Stimulated activated effector memory CD8-positive, alpha-beta T cell treated with anti-CD3 and anti-CD28 coated beads, Interleukin-12 subunit alpha, Interleukin-12 subunit beta, amount 100 ng/mL, for 72 hours (primary cell): ENCODE results near the gene CALD1.

Experiments used
- ATAC-seq: fragments of 150-1000 bp; cut with Tn5 transposase; 2 replicates; pipeline ENCODE4 v1.10.0; 2021
- DNase-seq, 2 donors: peaks; one replicate each; pipeline ENCODE4 v3.0.0; 2021 to 2022; ENCODE audit warnings: low spot score in 2 of 2
- H3K27ac Mint-ChIP-seq: one replicate; pipeline ENCODE4 v1.8.0; 2022; ENCODE audit warnings: mild to moderate bottlenecking, mixed read lengths
- H3K36me3 Mint-ChIP-seq: one replicate; pipeline ENCODE4 v1.8.0; 2022; ENCODE audit warnings: mild to moderate bottlenecking, mixed read lengths
- H3K4me1 Mint-ChIP-seq: one replicate; pipeline ENCODE4 v1.8.0; 2022; ENCODE audit warnings: mixed read lengths
- H3K4me3 Mint-ChIP-seq: one replicate; pipeline ENCODE4 v1.8.0; 2022; ENCODE audit warnings: mild to moderate bottlenecking, mixed read lengths
- H3K9me3 Mint-ChIP-seq: one replicate; pipeline ENCODE4 v1.8.0; 2022; ENCODE audit warnings: mixed read lengths

CALD1 gene

DNA sequence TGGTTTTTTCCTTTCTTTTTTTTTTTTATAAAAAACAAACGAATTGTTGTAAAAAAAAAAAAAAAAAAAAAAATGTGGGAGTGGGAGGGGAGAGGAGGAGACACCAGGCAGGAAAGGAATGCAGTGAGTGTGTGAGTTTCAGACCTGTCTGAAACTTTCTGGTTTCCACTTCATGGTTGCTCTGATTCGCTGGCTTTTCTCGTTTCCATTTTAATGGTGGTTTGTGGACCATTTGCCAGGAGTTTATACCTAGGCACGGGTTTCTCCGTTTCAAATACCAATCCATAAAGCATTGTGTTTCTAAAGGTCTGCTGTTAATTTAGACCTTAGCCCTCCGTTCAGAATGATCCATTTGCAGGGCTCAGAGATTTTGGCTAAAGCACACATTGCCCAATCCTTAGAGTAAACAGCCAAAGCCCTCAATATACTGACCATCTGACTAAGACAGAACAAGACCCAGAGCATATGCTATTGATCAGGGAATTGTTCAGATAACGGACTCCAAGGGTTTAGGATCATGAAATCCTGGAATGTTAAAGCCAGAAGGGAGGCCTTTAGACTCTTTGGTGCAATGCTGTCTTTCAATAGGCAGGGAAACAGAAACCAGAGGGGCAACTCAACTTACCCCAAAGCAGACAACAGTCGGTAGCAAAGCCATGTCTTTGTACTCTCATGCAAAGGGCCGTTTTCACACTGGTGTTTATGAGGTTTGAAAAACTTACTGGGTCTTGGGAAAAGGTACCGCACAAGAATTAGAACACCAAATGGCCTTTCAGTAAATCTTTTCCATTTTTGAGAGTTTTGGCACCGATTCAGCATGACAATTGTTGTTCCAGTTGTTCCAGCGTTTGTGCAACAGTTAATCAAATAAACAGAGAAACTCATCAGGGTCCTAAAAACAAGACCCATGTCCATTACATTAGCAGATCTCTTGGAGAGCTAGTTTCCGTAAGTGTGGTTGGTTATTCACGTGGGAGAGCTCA lies 112.6 kb downstream of the CALD1 start:
- H3K4me3 Mint-ChIP-seq = no peak overlapping the region

DNA sequence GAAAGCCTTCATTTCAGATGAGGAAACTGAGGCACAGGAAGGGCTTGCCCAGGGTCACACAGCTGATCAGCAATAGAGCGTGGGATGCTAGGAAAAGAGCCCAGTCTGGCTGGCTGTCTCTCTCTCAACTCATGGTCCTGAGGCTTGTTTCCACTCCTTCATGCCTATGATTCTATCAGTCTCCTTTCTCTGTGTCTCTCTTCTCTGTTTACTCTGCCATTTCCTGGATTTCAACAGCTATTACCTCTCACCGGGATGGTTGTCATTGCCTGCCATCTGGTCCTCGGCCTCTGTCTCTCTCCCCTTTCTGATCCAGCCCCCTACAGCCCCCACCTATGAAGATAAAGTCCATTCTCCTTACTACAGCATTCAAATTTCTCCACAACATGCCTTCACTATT lies 113.5 kb downstream of the CALD1 start:
- Mint-ChIP-seq H3K36me3 (no peaks in the 10 kb centered on the region), H3K4me1 (peaks cover 5% of the 10 kb centered on the region), H3K27ac (no peak overlapping the region), H3K4me3 (no peak overlapping the region), H3K9me3 (peaks cover 9% of the 10 kb centered on the region)
- ATAC-seq (no peak), DNase-seq (no peak)

More for the DNA sequence above, 112.6 kb downstream of the CALD1 start:
- ATAC-seq (no peak), DNase-seq (no peak)
- H3K36me3 Mint-ChIP-seq = no peaks in the 10 kb centered on the region
- peaks cover 9% of the 10 kb centered on the region for H3K9me3 Mint-ChIP-seq
- no peak overlapping the region for H3K27ac Mint-ChIP-seq
- H3K4me1 Mint-ChIP-seq = peaks cover 5% of the 10 kb centered on the region

DNA sequence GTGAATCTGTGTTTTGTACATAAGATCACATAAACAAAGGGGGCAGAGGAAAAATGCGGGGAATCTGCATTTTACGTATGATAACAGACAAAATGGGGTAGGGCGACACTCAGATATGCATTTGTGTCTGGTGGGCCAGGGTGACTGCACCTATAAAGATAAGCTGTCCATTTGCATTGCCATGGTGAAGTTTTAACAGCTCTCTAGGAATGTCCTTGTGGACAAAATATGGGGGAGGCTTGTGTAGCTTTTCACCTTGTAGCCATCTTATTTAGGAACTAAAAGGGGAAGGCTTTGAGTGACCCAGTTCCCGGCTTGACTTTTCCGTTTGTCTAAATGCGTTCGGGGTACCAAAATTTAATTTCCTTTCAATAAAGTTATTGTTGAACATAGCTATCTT lies 114.5 kb downstream of the CALD1 start:
- no peaks in the 10 kb centered on the region for H3K36me3 Mint-ChIP-seq
- no peak for DNase-seq
- H3K9me3 Mint-ChIP-seq = peaks cover 9% of the 10 kb centered on the region
- no peak for ATAC-seq
- H3K4me3 Mint-ChIP-seq = no peak overlapping the region
- no peak overlapping the region for H3K27ac Mint-ChIP-seq
- H3K4me1 Mint-ChIP-seq = peaks cover 5% of the 10 kb centered on the region

DNA sequence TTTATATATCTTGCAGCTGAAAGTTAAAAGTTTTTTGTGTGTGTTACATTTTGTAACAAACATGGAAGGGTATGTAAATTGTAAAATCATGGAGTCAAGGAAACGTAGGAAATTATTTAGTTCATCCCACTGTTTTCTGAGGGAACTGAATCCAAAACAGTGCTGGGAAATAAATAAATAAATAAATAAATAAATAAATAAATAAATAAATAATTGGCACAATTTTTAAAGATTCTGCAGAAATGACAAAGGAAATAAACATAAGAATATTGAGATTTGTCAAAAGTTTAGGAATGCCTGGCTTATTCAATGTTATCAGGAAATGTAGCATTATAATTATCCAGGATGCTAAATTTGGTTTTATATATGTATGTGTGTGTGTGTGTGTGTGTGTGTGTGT lies 115.5 kb downstream of the CALD1 start:
- H3K9me3 Mint-ChIP-seq = peaks cover 9% of the 10 kb centered on the region
- DNase-seq = no peak
- peaks cover 5% of the 10 kb centered on the region for H3K4me1 Mint-ChIP-seq
- H3K36me3 Mint-ChIP-seq = no peaks in the 10 kb centered on the region
- H3K27ac Mint-ChIP-seq = no peak overlapping the region
- no peak for ATAC-seq
- H3K4me3 Mint-ChIP-seq = no peak overlapping the region

DNA sequence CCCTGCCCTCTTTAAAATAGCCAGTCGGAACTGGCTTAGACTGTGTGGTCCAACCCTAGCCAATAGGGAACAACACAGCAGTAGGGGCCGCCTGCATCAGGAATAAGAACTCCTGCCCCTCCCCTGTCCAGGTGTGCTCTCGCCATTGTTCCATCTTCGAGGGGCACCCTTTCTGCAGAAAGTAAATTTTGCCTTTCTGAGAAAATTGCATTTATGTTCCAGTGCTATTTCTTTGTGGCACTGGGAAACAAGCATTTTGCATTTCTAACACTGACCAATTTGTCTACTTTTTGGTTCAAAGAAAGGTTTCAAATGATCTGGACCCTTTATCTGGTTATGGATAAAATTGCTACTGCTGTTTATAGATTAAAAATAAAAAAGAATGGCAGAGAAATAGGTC lies 116.6 kb downstream of the CALD1 start:
- Mint-ChIP-seq H3K4me1 (peaks cover 4% of the 10 kb centered on the region), H3K4me3 (no peak overlapping the region), H3K27ac (no peak overlapping the region), H3K9me3 (peaks cover 9% of the 10 kb centered on the region), H3K36me3 (no peaks in the 10 kb centered on the region)
- DNase-seq = no peak
- no peak for ATAC-seq

DNA sequence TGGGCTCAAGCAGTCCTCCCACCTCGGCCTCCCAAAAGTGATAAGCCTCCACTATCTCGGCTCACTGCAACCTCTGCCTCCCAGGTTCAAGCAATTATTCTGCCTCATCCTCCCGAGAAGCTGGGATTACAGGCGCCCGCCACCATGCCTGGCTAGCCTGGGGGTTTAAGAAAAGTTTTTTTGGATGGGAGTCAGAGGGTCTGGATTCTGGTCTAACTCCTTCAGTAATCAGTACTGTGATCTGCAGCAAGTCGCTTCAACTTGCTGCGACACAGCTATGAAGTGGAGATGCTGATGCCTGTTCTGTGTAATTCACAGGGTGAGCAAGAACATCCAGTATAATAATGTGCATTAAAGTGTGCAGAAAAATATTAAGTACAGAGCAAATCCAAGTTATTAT lies 118.5 kb downstream of the CALD1 start:
- Mint-ChIP-seq H3K36me3 (no peaks in the 10 kb centered on the region), H3K9me3 (peaks cover 9% of the 10 kb centered on the region), H3K27ac (no peak overlapping the region), H3K4me1 (no peaks in the 10 kb centered on the region), H3K4me3 (no peak overlapping the region)
- no peak for DNase-seq
- ATAC-seq = no peak

DNA sequence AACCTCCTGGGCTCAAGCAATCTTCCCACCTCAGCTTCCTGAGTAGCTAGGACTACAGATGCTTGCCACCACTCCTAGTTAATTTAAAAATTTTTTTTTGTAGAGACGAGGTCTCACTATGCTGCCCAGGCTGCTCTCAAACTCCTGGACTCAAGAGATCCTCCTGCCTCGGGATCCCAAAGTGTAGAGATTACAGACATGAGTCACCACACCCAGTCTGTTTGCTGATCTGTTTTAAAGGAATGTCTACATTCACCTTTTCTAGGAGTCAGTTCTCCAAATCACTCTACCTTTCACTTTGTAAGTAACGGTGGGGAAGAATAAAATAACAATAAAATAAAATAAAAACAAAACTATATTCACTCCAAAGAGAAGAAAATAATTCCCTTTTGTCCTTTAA lies 120.3 kb downstream of the CALD1 start:
- Mint-ChIP-seq H3K36me3 (no peaks in the 10 kb centered on the region), H3K4me1 (no peaks in the 10 kb centered on the region), H3K4me3 (no peak overlapping the region), H3K9me3 (peaks cover 9% of the 10 kb centered on the region), H3K27ac (no peak overlapping the region)
- ATAC-seq = no peak
- DNase-seq = no peak

DNA sequence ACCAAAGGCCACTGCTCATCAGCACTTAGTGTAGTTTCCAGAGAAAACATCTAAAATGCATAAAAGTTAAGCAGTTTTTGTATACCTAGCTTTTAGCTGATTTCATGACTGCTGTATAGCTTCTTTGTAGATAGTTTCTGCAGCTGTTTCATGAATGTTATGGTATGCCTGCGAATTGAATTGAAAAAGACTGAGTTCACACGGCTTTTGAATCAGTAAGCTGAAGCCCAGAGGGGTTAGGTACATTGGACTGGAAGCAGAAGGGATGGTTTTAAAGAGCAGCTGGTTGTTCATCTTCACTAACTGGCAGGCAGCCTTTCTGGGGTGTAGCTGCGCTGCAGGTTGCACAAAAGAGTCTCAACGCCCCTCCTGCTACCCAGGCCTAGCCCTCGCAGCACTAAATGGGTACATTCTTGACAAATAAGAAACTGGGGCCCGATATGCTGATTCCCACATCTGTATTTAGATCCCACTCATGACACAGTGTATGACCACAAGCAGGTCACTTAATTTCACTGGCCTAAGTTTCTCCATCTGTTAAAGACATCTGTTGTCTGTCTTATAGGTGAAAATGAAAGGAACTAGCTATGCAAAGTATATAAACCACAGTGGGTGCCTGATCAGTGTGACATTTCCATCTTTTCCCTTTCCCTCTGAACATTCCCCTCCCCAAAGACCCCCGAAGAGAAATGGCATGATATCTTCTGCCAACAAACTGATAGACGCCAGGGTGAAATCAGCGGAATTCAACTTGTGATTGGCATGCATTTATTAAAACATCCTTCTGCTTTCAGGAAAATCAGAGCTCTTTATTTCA lies 120.9 kb downstream of the CALD1 start:
- ATAC-seq = no peak
- DNase-seq = no peak
- Mint-ChIP-seq H3K27ac (no peak overlapping the region), H3K9me3 (peaks cover 9% of the 10 kb centered on the region), H3K4me3 (no peak overlapping the region), H3K36me3 (no peaks in the 10 kb centered on the region), H3K4me1 (no peaks in the 10 kb centered on the region)

DNA sequence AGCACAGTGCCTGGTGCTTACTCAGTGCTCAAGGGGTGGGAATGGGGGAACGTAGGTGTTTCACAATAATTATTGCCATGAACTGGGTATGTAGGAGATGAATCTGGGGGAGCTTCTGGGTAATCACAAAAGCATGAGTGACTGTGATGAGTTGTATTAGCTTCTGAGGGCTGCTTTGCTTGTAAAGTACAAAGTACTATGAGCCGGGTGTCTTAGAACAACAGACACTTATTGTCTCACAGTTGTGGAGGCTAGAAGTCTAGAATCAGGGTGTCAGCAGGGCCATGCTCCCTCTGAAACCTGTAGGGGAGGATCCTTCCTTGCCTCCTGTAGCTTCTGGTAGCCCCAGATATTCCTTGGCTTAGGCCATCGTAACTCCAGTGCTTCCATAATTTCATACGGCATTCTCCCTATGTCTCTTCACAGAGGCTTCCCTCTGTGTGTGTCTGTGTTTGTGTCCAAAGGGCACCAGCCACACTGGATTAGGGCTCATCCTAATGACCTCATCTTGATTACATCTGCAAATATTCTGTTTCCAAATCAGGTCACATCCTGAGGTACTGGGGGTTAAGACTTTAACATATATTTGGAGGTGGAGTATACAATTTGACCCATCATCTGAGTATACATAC lies 122.1 kb downstream of the CALD1 start:
- ATAC-seq (no peak), DNase-seq (no peak)
- Mint-ChIP-seq H3K27ac (no peak overlapping the region), H3K9me3 (peaks cover 3% of the 10 kb centered on the region), H3K36me3 (no peaks in the 10 kb centered on the region), H3K4me1 (no peaks in the 10 kb centered on the region), H3K4me3 (no peak overlapping the region)

DNA sequence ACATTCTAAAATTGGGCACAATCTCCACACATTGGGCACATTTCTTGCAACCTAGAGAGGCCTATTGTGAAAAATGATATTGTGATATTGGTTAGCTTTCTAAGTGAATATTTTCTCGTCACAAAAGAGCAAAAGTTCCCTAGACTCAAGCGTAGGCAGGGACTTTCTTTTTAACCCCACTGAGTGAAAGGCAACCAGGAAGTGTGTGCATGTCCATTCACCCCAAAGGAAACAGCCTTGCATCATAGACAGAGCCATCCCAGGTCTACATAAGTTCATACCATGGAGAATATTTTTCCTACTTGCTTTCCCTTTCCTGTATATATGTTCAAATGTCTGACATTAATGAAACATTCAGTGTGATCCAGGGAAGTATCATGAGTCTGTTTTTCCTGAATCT lies 122.6 kb downstream of the CALD1 start:
- DNase-seq (no peak), ATAC-seq (no peak)
- H3K36me3 Mint-ChIP-seq = no peaks in the 10 kb centered on the region
- no peaks in the 10 kb centered on the region for H3K9me3 Mint-ChIP-seq
- H3K27ac Mint-ChIP-seq = no peak overlapping the region
- peaks cover 2% of the 10 kb centered on the region for H3K4me1 Mint-ChIP-seq
- H3K4me3 Mint-ChIP-seq = no peak overlapping the region

DNA sequence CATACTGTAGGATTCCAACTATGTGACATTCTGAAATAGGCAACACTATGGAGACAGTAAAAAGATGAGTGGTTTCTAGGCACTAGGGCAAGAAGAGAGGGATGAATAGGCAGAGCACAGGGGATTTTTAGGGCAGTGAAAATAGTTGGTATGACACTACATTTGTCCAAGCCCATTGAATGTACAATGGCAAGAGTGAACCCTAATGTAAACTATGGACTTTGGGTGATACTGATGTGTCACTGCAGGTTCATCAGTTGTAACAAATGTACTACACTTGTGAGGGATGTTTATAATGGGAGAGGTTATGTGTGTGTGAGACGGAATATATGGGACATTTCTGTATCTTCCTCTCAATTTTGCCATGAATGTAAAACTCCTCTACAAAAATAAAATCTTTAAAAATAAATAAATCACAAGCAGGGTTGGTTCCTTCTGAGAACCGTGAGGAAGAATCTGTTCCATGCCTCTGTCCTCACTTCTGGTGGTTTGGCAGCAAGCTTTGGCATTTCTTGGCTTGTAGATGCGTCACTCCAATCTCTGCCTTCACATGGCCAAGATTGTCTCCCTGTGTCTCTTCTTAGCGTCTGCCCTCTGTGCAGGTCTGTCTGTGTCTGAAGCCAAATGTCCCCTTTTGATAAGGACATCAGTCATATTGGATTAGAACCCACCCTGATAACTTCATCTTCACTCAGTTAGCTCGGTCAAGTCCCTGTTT lies 123.8 kb downstream of the CALD1 start:
- H3K36me3 Mint-ChIP-seq = no peaks in the 10 kb centered on the region
- H3K4me1 Mint-ChIP-seq = peaks cover 6% of the 10 kb centered on the region
- no peak overlapping the region for H3K4me3 Mint-ChIP-seq
- no peaks in the 10 kb centered on the region for H3K9me3 Mint-ChIP-seq
- DNase-seq = no peak
- H3K27ac Mint-ChIP-seq = no peak overlapping the region
- no peak for ATAC-seq

DNA sequence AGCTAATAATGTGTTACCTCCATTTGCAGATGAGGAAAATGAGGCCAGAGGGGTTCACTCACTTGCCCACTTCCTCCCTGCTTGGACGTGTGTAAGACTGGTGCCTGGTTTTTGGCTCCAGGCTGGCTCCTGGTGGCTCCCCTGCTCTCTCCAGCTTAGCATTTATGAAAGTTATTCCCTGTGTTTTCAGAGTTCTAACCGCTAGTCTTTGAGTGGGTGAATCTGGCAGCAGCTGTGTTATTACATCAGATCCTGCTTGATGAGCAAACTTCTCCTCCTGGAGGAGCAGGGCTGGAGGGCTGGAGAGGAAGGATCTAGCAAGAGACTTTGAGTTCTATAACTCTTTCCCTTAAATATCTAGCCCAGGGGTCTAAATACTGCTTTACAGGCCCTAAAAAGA lies 125.9 kb downstream of the CALD1 start:
- peaks cover 6% of the 10 kb centered on the region for H3K4me1 Mint-ChIP-seq
- no peak for ATAC-seq
- no peaks in the 10 kb centered on the region for H3K36me3 Mint-ChIP-seq
- no peak for DNase-seq
- no peaks in the 10 kb centered on the region for H3K9me3 Mint-ChIP-seq
- no peak overlapping the region for H3K4me3 Mint-ChIP-seq
- H3K27ac Mint-ChIP-seq = no peak overlapping the region

DNA sequence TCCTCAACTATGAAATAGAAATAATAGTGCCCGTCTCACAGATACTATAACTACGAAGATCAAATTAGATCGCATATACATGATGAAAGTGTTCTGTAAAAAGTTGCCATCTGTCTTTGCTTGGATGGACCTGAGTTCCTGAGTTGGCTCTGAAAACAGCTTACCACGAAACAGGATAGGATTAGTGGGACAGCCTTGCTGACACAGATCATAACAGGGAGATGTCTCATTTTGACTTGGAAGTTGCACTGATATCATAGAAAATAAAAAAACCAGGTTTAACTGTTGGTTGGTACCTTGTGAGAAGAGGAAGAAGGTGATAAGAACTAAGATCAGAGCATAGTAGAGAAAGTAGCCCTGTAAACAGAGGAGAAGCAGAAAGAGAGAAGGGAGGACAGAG lies 127.6 kb downstream of the CALD1 start:
- H3K4me3 Mint-ChIP-seq = no peak overlapping the region
- H3K4me1 Mint-ChIP-seq = peaks cover 6% of the 10 kb centered on the region
- no peak overlapping the region for H3K27ac Mint-ChIP-seq
- no peaks in the 10 kb centered on the region for H3K36me3 Mint-ChIP-seq
- no peaks in the 10 kb centered on the region for H3K9me3 Mint-ChIP-seq
- no peak for DNase-seq
- no peak for ATAC-seq

DNA sequence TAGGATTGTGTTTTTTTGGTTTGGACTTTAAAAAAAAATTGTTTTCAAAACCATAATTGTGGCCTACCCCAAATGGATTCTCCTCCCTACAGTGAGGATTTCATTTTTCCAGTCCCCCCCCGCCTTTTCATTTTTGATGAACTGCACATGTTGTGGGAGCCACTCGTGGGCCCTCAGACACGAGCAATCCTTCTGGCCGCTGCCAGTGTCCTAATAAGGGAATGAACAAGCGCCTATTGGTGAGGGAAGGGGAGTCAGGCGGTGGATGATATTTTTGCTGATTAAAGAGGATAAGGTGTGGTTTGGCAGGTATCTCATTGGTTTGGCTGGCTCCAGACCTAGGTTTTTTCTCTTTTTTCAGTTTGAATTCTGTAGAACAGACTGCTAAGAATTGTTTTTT lies 128.2 kb downstream of the CALD1 start:
- no peak for DNase-seq
- Mint-ChIP-seq H3K36me3 (no peaks in the 10 kb centered on the region), H3K27ac (no peak overlapping the region), H3K4me1 (peaks cover 6% of the 10 kb centered on the region), H3K9me3 (no peaks in the 10 kb centered on the region), H3K4me3 (no peak overlapping the region)
- no peak for ATAC-seq

DNA sequence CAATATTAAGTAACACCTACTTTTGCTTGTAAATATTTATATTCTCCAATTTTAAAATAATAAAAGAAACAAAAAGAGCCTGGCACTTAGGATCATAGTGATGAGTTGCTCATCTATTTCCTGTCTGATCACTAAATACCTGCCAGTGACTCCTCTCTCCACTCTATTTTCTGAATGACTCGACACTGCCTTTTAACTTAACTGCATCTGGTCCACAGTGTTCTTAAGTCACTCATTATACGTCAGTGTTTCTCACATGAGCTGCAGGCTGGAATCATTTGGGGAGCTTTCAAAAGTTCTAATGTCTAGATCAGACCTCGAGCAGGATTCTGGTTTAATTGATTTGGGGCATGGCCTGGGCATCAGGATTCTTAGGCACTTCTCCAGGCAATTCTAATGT lies 128.9 kb downstream of the CALD1 start:
- no peak for DNase-seq
- H3K9me3 Mint-ChIP-seq = no peaks in the 10 kb centered on the region
- H3K27ac Mint-ChIP-seq = no peak overlapping the region
- no peak overlapping the region for H3K4me3 Mint-ChIP-seq
- ATAC-seq = peak; percentile 90
- H3K36me3 Mint-ChIP-seq = no peaks in the 10 kb centered on the region
- H3K4me1 Mint-ChIP-seq = peaks cover 6% of the 10 kb centered on the region
